Measurements from ENCODE around the gene ATP5F1E. TPM values are rescaled to one million over a fixed set of nuclear protein-coding genes. Genes with fewer than 3 reads are reported as not detected.

ATP5F1E gene
- total RNA-seq, 1 donor from 2014 or later = 28.2 TPM

DNA sequence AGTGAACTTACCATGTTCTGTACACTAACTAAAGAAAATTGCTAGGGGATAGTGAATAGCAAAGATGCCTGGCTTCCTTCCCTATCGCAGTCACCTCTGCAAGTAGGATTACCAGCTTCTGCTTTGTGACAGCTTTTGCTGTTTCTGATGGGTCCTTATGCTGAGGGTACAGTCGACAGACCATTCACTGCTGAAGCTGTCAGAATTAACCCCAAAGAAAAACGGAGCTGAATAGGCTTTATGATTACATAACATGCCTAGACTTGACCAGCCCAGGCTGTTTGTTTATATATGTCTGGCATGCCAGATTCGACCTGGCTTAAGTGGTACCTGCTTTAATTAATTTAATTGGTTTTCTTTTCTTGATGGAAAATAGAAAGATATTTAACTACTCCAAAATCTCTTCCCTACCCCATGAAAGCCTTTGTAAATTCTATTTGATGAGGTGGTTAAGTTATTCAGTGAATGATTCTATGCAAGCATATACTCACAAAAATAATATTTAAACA, 32.1 kb upstream of the ATP5F1E start:
- no peaks in the 10 kb centered on the region for H3K27me3 ChIP-seq (ENCODE audit: control insufficient read depth in 3 of 3, insufficient read depth in 3 of 3, low read length in 3 of 3)
- no peak overlapping the region for H3K27ac ChIP-seq (ENCODE audit: low read depth, low read length)
- no peaks in the 10 kb centered on the region for H3K36me3 ChIP-seq (ENCODE audit: control insufficient read depth in 3 of 3, insufficient read depth in 3 of 3, low read length in 3 of 3)
- no peaks in the 10 kb centered on the region for H3K4me1 ChIP-seq (ENCODE audit: control insufficient read depth in 3 of 3, insufficient read depth in 3 of 3, low read length in 3 of 3)
- no peaks in the 10 kb centered on the region for H3K9me3 ChIP-seq (ENCODE audit: control insufficient read depth in 3 of 3, low read length in 3 of 3)
- no peak overlapping the region for H3K4me3 ChIP-seq (ENCODE audit: low read length in 3 of 3)
- H3K9ac ChIP-seq (ENCODE audit: low read depth in 1 of 3, low read length in 3 of 3) = no peak overlapping the region

DNA sequence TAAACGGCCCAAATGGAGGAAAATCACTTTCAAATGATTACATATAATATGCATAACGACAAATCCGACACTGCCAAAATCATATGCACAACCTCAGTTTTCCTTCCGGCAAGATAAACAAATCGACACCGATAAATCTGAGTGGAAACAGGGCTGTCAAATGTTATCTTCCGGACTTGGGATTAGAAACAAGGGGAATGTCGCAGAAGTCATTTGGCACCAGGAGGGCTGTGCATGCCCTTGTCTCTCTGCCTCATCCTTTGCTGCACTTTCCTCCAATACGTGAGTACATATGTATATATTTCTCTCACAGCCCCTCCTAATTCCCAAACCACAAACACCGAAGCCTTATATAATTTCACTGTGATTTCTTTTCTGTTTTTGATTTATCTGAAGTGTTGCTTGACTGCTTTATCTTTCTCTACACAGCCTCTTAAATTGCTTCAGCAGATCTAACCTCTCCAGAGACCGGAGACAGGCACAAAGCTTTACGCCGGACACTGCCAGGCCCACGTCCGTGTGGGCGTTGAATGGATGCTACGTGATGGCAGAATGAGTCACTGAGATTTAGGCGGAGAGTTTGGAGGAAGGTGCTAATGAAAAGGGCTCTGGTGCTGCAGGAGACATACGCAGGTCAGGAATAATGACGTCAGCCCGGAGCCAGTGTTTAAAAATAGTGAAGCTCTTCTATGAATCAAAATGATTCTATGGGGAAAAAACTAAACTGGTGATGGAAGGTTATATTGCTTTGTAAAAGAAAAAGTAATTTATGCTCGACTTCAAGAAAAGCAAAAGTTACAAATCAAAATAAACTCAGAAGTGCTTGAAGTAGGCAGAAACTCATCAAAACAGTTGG, 31.5 kb upstream of the ATP5F1E start:
- no peak overlapping the region for H3K4me3 ChIP-seq (ENCODE audit: low read length in 3 of 3)
- H3K9ac ChIP-seq (ENCODE audit: low read depth in 1 of 3, low read length in 3 of 3) = peak overlapping the region in 1 of 3 donors; percentile 42

GRCh38 chr20:59062081-59062480, 29.9 kb upstream of the ATP5F1E start:
- Histone ChIP-seq H3K4me1 (ENCODE audit: control insufficient read depth in 3 of 3, insufficient read depth in 3 of 3, low read length in 3 of 3) (no peaks in the 10 kb centered on the region), H3K4me3 (ENCODE audit: low read length in 3 of 3) (no peak overlapping the region), H3K9me3 (ENCODE audit: control insufficient read depth in 3 of 3, low read length in 3 of 3) (no peaks in the 10 kb centered on the region), H3K27ac (ENCODE audit: low read depth, low read length) (no peak overlapping the region), H3K9ac (ENCODE audit: low read depth in 1 of 3, low read length in 3 of 3) (no peak overlapping the region), H3K27me3 (ENCODE audit: control insufficient read depth in 3 of 3, insufficient read depth in 3 of 3, low read length in 3 of 3) (no peaks in the 10 kb centered on the region), H3K36me3 (ENCODE audit: control insufficient read depth in 3 of 3, insufficient read depth in 3 of 3, low read length in 3 of 3) (no peaks in the 10 kb centered on the region)

More for the DNA sequence above, 31.5 kb upstream of the ATP5F1E start:
- no peaks in the 10 kb centered on the region for H3K9me3 ChIP-seq (ENCODE audit: control insufficient read depth in 3 of 3, low read length in 3 of 3)
- no peaks in the 10 kb centered on the region for H3K36me3 ChIP-seq (ENCODE audit: control insufficient read depth in 3 of 3, insufficient read depth in 3 of 3, low read length in 3 of 3)
- no peaks in the 10 kb centered on the region for H3K4me1 ChIP-seq (ENCODE audit: control insufficient read depth in 3 of 3, insufficient read depth in 3 of 3, low read length in 3 of 3)
- H3K27me3 ChIP-seq (ENCODE audit: control insufficient read depth in 3 of 3, insufficient read depth in 3 of 3, low read length in 3 of 3) = no peaks in the 10 kb centered on the region
- H3K27ac ChIP-seq (ENCODE audit: low read depth, low read length) = no peak overlapping the region

DNA sequence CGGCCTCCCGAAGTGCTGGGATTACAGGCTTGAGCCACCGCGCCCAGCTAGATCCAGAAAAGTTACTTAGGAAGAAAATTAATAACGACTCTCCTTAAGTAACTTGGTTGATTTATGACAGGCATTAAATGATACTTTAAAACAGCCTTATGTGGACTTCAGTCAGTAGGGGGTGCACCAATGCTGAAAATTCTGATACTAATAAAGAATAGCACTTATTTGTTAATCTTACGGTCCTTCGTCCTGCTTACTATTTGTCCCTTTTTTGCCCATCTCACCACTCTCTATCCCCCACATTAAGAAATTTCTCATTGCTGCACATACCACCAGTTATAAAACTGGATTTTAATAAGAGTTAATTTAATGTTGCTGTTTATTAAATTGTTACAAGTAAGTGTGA, 23.2 kb upstream of the ATP5F1E start:
- Histone ChIP-seq H3K27me3 (ENCODE audit: control insufficient read depth in 3 of 3, insufficient read depth in 3 of 3, low read length in 3 of 3) (no peaks in the 10 kb centered on the region), H3K9me3 (ENCODE audit: control insufficient read depth in 3 of 3, low read length in 3 of 3) (no peaks in the 10 kb centered on the region), H3K9ac (ENCODE audit: low read depth in 1 of 3, low read length in 3 of 3) (no peak overlapping the region), H3K4me1 (ENCODE audit: control insufficient read depth in 3 of 3, insufficient read depth in 3 of 3, low read length in 3 of 3) (no peaks in the 10 kb centered on the region), H3K36me3 (ENCODE audit: control insufficient read depth in 3 of 3, insufficient read depth in 3 of 3, low read length in 3 of 3) (no peaks in the 10 kb centered on the region), H3K4me3 (ENCODE audit: low read length in 3 of 3) (no peak overlapping the region), H3K27ac (ENCODE audit: low read depth, low read length) (no peak overlapping the region)

DNA sequence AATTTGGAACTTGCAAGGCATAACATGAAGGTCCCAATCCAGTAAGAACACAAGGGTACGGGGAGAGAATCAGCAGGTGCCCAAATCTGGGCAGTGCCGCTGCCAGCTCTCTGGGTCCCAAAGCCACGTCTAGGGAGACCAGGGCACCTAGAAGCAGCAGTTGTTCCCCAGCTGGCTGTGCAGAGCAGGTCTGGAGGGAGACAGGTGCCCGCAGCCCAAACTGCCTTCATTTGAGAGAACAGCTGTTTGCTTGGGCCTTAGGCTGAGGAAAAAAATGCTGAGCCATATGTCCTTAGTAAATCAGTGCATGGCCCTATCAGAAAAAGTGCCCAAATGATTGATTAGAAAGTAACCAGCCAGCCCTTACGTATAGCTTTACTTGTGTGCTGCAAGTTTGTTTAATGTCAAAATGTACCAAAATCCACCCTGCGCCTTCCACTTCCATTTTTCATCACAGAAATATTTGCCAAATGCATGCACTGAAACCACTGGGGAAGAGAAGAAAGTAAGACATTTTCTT, 19.6 kb upstream of the ATP5F1E start:
- no peak overlapping the region for H3K9ac ChIP-seq (ENCODE audit: low read depth in 1 of 3, low read length in 3 of 3)
- no peak overlapping the region for H3K4me3 ChIP-seq (ENCODE audit: low read length in 3 of 3)
- no peaks in the 10 kb centered on the region for H3K27me3 ChIP-seq (ENCODE audit: control insufficient read depth in 3 of 3, insufficient read depth in 3 of 3, low read length in 3 of 3)
- H3K4me1 ChIP-seq (ENCODE audit: control insufficient read depth in 3 of 3, insufficient read depth in 3 of 3, low read length in 3 of 3) = no peaks in the 10 kb centered on the region
- no peaks in the 10 kb centered on the region for H3K9me3 ChIP-seq (ENCODE audit: control insufficient read depth in 3 of 3, low read length in 3 of 3)
- H3K27ac ChIP-seq (ENCODE audit: low read depth, low read length) = no peak overlapping the region
- H3K36me3 ChIP-seq (ENCODE audit: control insufficient read depth in 3 of 3, insufficient read depth in 3 of 3, low read length in 3 of 3) = no peaks in the 10 kb centered on the region

DNA sequence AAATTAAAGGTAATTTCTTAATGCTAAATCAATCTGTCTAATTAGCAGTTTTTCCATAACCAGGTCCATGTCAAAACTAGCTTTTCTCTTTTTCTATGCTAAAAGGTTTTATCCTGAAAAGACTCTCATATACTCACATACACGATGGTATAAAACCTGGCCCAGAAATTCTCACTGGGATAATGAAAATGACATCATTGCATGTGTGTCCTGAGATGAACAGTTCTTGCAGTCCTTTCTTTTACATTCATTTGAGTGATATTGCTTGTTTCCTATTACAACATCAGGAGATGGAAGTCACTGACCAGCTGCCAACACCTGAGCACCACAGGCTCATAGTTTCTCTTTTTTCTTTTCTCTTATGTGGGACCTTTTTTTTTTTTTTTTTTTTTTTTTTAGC, 18.3 kb upstream of the ATP5F1E start:
- Histone ChIP-seq H3K9me3 (ENCODE audit: control insufficient read depth in 3 of 3, low read length in 3 of 3) (no peaks in the 10 kb centered on the region), H3K36me3 (ENCODE audit: control insufficient read depth in 3 of 3, insufficient read depth in 3 of 3, low read length in 3 of 3) (no peaks in the 10 kb centered on the region), H3K27me3 (ENCODE audit: control insufficient read depth in 3 of 3, insufficient read depth in 3 of 3, low read length in 3 of 3) (no peaks in the 10 kb centered on the region), H3K4me3 (ENCODE audit: low read length in 3 of 3) (no peak overlapping the region), H3K9ac (ENCODE audit: low read depth in 1 of 3, low read length in 3 of 3) (no peak overlapping the region), H3K27ac (ENCODE audit: low read depth, low read length) (no peak overlapping the region), H3K4me1 (ENCODE audit: control insufficient read depth in 3 of 3, insufficient read depth in 3 of 3, low read length in 3 of 3) (no peaks in the 10 kb centered on the region)

- H3K9me3 ChIP-seq (ENCODE audit: control insufficient read depth in 3 of 3, low read length in 3 of 3) = no peaks in the 10 kb centered on the region
- peaks cover 0 to 1% (median under 1%) of the 10 kb centered on the region in 3 donors for H3K4me1 ChIP-seq (ENCODE audit: control insufficient read depth in 3 of 3, insufficient read depth in 3 of 3, low read length in 3 of 3)
- no peak overlapping the region for H3K9ac ChIP-seq (ENCODE audit: low read depth in 1 of 3, low read length in 3 of 3)
- H3K27me3 ChIP-seq (ENCODE audit: control insufficient read depth in 3 of 3, insufficient read depth in 3 of 3, low read length in 3 of 3) = no peaks in the 10 kb centered on the region
- no peak overlapping the region for H3K27ac ChIP-seq (ENCODE audit: low read depth, low read length)
- H3K36me3 ChIP-seq (ENCODE audit: control insufficient read depth in 3 of 3, insufficient read depth in 3 of 3, low read length in 3 of 3) = no peaks in the 10 kb centered on the region
- H3K4me3 ChIP-seq (ENCODE audit: low read length in 3 of 3) = no peak overlapping the region
These were observed 16.5 kb upstream of the ATP5F1E start for GRCh38 chr20:59048681-59049030.

DNA sequence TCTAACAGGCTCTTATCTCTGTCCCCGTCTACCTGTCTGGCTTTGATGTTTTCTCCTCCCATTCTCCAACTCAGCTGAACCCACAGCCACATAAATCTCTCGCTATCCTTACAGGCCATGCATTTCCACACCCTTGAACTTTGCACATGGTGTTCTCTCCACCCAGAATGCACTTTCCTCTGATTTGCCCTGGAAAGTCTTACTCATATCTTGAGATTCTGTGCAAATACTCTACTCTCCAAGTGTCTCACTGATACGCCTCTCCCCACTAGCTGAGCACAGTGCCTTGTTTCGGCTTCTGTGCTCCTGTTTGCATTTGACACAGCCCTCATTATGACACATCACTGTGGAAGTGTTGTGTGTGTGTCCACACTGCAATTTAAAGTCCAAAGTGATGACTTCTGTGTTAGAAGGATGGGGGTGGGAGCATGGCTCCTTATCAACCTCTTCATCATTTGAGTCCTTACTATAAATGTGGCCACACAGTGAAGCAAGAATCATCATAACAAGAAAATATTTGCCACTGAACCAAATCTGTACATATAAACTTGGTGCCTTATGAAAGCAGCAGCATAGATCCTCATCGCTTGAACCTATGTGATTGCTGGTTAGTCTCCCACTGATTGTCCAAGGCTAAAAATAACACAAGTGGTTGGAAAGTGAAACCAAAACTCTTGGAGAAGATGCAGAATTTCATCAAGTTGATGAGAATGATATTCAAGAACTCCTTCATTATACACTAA, 16.0 kb upstream of the ATP5F1E start:
- H3K4me3 ChIP-seq (ENCODE audit: low read length in 3 of 3) = no peak overlapping the region
- no peak overlapping the region for H3K9ac ChIP-seq (ENCODE audit: low read depth in 1 of 3, low read length in 3 of 3)
- no peaks in the 10 kb centered on the region for H3K9me3 ChIP-seq (ENCODE audit: control insufficient read depth in 3 of 3, low read length in 3 of 3)
- no peak overlapping the region for H3K27ac ChIP-seq (ENCODE audit: low read depth, low read length)
- H3K36me3 ChIP-seq (ENCODE audit: control insufficient read depth in 3 of 3, insufficient read depth in 3 of 3, low read length in 3 of 3) = no peaks in the 10 kb centered on the region
- no peaks in the 10 kb centered on the region for H3K27me3 ChIP-seq (ENCODE audit: control insufficient read depth in 3 of 3, insufficient read depth in 3 of 3, low read length in 3 of 3)
- peaks cover 3 to 7% (median 6%) of the 10 kb centered on the region in 3 donors for H3K4me1 ChIP-seq (ENCODE audit: control insufficient read depth in 3 of 3, insufficient read depth in 3 of 3, low read length in 3 of 3)

- Histone ChIP-seq H3K27ac (ENCODE audit: low read depth, low read length) (no peak overlapping the region), H3K27me3 (ENCODE audit: control insufficient read depth in 3 of 3, insufficient read depth in 3 of 3, low read length in 3 of 3) (no peaks in the 10 kb centered on the region), H3K36me3 (ENCODE audit: control insufficient read depth in 3 of 3, insufficient read depth in 3 of 3, low read length in 3 of 3) (no peaks in the 10 kb centered on the region), H3K9me3 (ENCODE audit: control insufficient read depth in 3 of 3, low read length in 3 of 3) (no peaks in the 10 kb centered on the region), H3K4me3 (ENCODE audit: low read length in 3 of 3) (no peak overlapping the region), H3K4me1 (ENCODE audit: control insufficient read depth in 3 of 3, insufficient read depth in 3 of 3, low read length in 3 of 3) (peaks cover 10 to 12% (median 10%) of the 10 kb centered on the region in 3 donors), H3K9ac (ENCODE audit: low read depth in 1 of 3, low read length in 3 of 3) (no peak overlapping the region)
These were observed 14.7 kb upstream of the ATP5F1E start for GRCh38 chr20:59046862-59047261.

DNA sequence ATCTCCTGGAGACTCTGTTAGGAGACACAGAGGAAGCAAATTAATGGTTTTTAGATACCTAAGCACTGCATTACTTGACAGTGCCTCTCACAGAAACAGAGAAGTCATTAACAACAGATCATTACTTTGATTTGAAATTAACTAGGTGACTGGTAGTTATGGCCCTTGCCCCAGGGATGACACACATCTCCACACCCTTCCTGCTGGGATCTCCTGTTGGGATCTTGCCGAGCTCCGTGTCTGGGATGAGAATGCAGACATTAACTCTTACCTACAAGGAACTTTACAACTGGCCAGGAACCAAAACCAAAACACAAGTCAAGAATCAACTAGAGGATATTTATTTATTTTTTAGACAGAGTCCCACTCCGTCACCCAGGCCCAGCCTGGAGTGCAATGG, 12.7 kb upstream of the ATP5F1E start:
- H3K36me3 ChIP-seq (ENCODE audit: control insufficient read depth in 3 of 3, insufficient read depth in 3 of 3, low read length in 3 of 3) = peaks cover 0 to 2% (median 0%) of the 10 kb centered on the region in 3 donors
- no peak overlapping the region for H3K4me3 ChIP-seq (ENCODE audit: low read length in 3 of 3)
- H3K9ac ChIP-seq (ENCODE audit: low read depth in 1 of 3, low read length in 3 of 3) = no peak overlapping the region
- H3K27me3 ChIP-seq (ENCODE audit: control insufficient read depth in 3 of 3, insufficient read depth in 3 of 3, low read length in 3 of 3) = no peaks in the 10 kb centered on the region
- peaks cover 15 to 26% (median 19%) of the 10 kb centered on the region in 3 donors for H3K4me1 ChIP-seq (ENCODE audit: control insufficient read depth in 3 of 3, insufficient read depth in 3 of 3, low read length in 3 of 3)
- no peaks in the 10 kb centered on the region for H3K9me3 ChIP-seq (ENCODE audit: control insufficient read depth in 3 of 3, low read length in 3 of 3)
- no peak overlapping the region for H3K27ac ChIP-seq (ENCODE audit: low read depth, low read length)
